Brain microvascular endothelial cell (primary cell): Measurements from ENCODE around the gene MSH3.

Experiments
- DNase-seq: peaks from one replicate; pipeline ENCODE4 v3.0.0-alpha.2; 2020
- H3K27ac ChIP-seq: fragments of 250-450 bp; sonication (Bioruptor Pico); 2 replicates; pipeline ENCODE4 v1.5.1; 2020; ENCODE audit warnings: mild to moderate bottlenecking, moderate library complexity
- H3K27me3 ChIP-seq: fragments of 250-450 bp; sonication (Bioruptor Pico); replicated peaks from 2 replicates; pipeline ENCODE4 v1.5.1; 2020; ENCODE audit warnings: mild to moderate bottlenecking
- H3K36me3 ChIP-seq: fragments of 250-450 bp; sonication (Bioruptor Pico); replicated peaks from 2 replicates; pipeline ENCODE4 v1.5.1; 2020; ENCODE audit warnings: mild to moderate bottlenecking
- H3K4me3 ChIP-seq: 2 replicates; pipeline ENCODE4 v1.5.1; 2011; ENCODE audit warnings: low read depth, mild to moderate bottlenecking, control low read depth, low read length, moderate library complexity
- CTCF ChIP-seq: IDR thresholded peaks from 2 replicates; pipeline ENCODE4 v1.5.1; 2011; ENCODE audit warnings: low read depth, mild to moderate bottlenecking, moderate library complexity, low read length, control low read depth, inconsistent platforms; ENCODE audit errors: missing control alignments
- in situ Hi-C: cut with HindIII; loops from 2 replicates; pipeline ENCODE4 v1.10.0; 2017; ENCODE audit warnings: low sequenced_read_pairs, low pct_ligation_motif_present

The MSH3 gene

GRCh38 chr5:80798166-80798565 is 143.7 kb downstream of the MSH3 start:
- Histone ChIP-seq H3K27ac (no peak overlapping the region), H3K4me3 (no peak overlapping the region), H3K27me3 (no peaks in the 10 kb centered on the region), H3K36me3 (no peaks in the 10 kb centered on the region)
- DNase-seq: no peak
- no peak for TF ChIP-seq CTCF
- in situ Hi-C loops: no loop called here

GRCh38 chr5:80798633-80799032 is 144.2 kb downstream of the MSH3 start:
- in situ Hi-C loops: no loop called here
- TF ChIP-seq CTCF: no peak
- no peaks in the 10 kb centered on the region for H3K36me3 ChIP-seq

GRCh38 chr5:80799041-80799440 is 144.6 kb downstream of the MSH3 start:
- in situ Hi-C loops: no loop called here
- Histone ChIP-seq H3K4me3 (no peak overlapping the region), H3K36me3 (no peaks in the 10 kb centered on the region), H3K27me3 (no peaks in the 10 kb centered on the region), H3K27ac (no peak overlapping the region)
- DNase-seq: no peak
- no peak for TF ChIP-seq CTCF

More at GRCh38 chr5:80798633-80799032, 144.2 kb downstream of the MSH3 start:
- H3K27ac ChIP-seq: no peak overlapping the region
- no peak overlapping the region for H3K4me3 ChIP-seq
- no peak for DNase-seq
- no peaks in the 10 kb centered on the region for H3K27me3 ChIP-seq

- no peak overlapping the region for H3K27ac ChIP-seq
- in situ Hi-C loops: no loop called here
- no peaks in the 10 kb centered on the region for H3K36me3 ChIP-seq
- H3K4me3 ChIP-seq: no peak overlapping the region
- DNase-seq: no peak
- TF ChIP-seq CTCF: no peak
- no peaks in the 10 kb centered on the region for H3K27me3 ChIP-seq
These were observed 145.1 kb downstream of the MSH3 start for GRCh38 chr5:80799573-80799972.

GRCh38 chr5:80804332-80804731 is 149.9 kb downstream of the MSH3 start:
- in situ Hi-C loops: no loop called here
- Histone ChIP-seq H3K36me3 (no peaks in the 10 kb centered on the region), H3K27ac (no peak overlapping the region), H3K4me3 (no peak overlapping the region), H3K27me3 (no peaks in the 10 kb centered on the region)
- no peak for TF ChIP-seq CTCF
- DNase-seq: no peak

- Histone ChIP-seq H3K36me3 (no peaks in the 10 kb centered on the region), H3K27me3 (no peaks in the 10 kb centered on the region), H3K27ac (no peak overlapping the region), H3K4me3 (no peak overlapping the region)
- TF ChIP-seq CTCF: no peak
- no peak for DNase-seq
- in situ Hi-C loops: no loop called here
These were observed 150.6 kb downstream of the MSH3 start for GRCh38 chr5:80805038-80805437.
